Measurements from ENCODE around the gene PPP1CA. TPM values are rescaled to one million over a fixed set of nuclear protein-coding genes. Genes with fewer than 3 reads are reported as not detected.
A peak's percentile ranks its signal among the peaks of the same experiment; 100 is the strongest.

The PPP1CA gene
- total RNA-seq, 1 donor: 172 TPM

DNA sequence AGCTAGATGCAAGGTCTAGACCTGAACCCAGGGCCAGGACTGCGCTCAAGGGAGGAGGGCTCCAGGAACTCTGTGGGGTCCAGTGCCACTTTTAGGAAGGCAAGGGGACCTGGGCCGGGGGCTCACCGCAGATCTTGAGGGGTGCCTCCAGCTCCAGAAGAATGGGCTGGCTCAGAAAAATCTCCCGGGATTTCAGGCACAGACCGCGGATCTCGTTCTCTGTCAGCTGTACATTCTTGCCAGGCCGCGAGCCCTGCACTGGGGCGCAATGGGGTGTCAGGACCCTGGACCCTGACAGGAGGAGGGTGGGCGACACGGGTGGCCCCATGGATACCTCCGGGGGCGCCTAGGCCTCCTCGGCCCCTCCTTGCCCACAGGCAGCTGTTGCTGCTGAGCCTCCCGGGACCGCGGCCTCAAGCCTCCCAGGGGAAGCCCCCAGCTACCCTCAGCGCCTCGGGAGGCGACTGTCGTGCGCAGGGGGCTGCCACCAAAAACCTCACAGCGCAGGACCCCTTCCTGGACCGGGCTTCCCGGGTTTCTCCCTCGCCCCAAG, 640 bp downstream of the PPP1CA start:
- TF ChIP-seq, protein P1, sequence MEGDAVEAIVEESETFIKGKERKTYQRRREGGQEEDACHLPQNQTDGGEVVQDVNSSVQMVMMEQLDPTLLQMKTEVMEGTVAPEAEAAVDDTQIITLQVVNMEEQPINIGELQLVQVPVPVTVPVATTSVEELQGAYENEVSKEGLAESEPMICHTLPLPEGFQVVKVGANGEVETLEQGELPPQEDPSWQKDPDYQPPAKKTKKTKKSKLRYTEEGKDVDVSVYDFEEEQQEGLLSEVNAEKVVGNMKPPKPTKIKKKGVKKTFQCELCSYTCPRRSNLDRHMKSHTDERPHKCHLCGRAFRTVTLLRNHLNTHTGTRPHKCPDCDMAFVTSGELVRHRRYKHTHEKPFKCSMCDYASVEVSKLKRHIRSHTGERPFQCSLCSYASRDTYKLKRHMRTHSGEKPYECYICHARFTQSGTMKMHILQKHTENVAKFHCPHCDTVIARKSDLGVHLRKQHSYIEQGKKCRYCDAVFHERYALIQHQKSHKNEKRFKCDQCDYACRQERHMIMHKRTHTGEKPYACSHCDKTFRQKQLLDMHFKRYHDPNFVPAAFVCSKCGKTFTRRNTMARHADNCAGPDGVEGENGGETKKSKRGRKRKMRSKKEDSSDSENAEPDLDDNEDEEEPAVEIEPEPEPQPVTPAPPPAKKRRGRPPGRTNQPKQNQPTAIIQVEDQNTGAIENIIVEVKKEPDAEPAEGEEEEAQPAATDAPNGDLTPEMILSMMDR (IDR thresholded peaks at IDR 0.05; ENCODE audit: insufficient read depth, low read depth, low read length): no peak
- DNase-seq (ENCODE audit: low read depth): peak; percentile 7
- H3K4me3 ChIP-seq (ENCODE audit: low read depth, low read length): peak overlapping the region; percentile 90

DNA sequence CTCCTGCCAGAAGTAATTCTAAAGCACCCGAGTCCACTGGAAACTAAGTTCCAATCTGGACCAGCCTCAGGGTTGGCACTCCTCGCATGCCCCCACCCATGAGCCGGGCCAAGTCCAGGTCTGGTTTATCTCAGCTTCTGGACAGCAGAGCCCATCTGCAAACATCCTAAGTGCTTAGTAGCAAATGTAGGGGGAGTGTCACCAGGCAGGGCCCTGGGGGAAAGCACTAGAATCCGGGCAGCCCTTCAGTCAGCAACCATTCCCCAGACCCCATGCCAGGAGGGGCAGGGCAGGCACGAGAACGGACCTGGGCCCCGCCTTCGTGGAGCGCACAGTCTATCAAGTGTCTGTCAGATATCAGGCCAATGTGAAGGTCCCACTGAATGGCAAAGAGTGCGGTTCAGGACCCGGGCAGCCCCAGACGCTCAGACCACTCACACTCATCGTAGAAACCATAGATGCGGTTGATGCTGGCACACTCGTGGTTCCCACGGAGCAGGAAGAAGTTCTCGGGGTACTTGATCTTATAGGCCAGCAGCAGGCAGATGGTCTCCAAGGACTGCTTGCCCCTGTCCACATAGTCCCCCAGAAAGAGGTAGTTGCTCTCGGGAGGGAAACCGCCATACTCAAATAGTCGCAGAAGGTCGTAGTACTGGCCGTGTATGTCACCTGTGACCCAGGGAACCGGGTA, 1.3 kb downstream of the PPP1CA start:
- peak; percentile 43 for DNase-seq (ENCODE audit: low read depth)
- peak overlapping the region; percentile 90 for H3K4me3 ChIP-seq (ENCODE audit: low read depth, low read length)
- TF ChIP-seq, protein P1 (IDR thresholded peaks at IDR 0.05; ENCODE audit: insufficient read depth, low read depth, low read length): no peak

DNA sequence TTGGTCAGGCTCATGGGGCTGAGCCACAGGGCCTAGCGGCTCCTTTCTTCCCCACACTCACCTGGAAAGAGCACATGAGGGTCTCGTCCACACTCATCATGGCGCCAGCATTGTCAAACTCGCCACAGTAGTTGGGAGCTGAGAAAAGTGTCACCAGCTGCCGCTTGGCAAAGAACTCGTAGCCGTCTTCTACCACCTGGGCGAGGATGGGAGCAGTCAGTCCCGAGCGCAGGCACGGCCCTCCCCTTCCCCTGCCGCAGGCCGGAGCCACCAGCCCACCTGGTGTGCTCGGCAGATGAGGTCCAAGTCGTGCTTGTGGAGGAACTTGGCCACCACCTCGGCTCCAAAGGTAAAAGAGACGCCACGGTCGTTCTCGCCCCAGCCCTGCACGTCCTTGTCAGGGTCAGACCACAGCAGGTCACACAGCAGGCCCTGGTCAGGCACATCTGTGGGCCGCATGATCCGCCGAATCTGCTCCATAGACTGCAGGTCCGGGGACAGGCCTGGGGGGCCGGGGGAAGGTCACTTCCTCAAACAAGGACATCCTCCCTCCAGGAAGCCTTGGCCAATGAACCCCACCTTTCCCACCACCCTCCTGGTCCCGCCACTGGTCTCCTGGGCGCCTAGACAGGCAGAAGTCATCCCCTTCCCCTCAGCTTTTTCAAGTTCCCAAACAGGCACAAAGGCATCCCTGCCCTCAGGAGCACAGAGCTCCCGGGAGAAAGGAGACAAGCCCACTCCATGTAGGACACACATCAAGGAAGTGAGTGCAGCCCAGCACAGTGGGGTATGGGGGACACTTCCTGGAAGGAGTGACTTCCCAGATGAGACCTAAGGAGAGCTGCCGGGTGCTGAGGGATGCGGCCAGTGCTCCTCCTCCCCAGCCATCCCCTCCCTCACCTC, 2.7 kb downstream of the PPP1CA start:
- H3K4me3 ChIP-seq (ENCODE audit: low read depth, low read length): no peak overlapping the region
- no peak for DNase-seq (ENCODE audit: low read depth)
- TF ChIP-seq, protein P1 (IDR thresholded peaks at IDR 0.05; ENCODE audit: insufficient read depth, low read depth, low read length): no peak

DNA sequence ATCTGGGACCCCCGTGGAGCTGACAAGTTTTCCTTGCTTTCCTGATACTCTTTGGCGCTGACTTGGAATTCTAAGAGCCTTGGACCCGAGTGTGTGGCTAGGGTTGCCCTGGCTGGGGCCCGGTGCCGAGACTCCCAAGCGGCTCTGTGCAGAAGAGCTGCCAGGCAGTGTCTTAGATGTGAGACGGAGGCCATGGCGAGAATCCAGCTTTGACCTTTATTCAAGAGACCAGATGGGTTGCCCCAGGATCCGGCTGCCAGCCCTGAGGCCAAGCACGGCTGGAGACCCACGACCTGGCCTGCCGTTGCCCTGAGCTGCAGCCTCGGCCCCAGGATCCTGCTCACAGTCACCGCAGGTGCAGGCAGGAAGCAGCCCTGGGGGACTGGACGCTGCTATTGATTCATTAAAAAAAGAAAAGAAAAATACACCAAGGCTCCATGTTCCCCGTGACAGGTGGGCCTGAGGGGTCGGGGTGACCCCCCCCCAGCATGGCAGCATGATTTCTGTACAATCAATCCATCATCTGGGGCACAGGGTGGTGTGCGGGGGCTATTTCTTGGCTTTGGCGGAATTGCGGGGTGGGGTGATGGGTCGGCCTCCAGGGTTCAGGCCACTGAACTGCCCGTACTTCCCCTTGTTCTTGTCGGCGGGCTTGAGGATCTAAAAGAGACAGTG, 3.5 kb downstream of the PPP1CA start:
- TF ChIP-seq, protein P1 (IDR thresholded peaks at IDR 0.05; ENCODE audit: insufficient read depth, low read depth, low read length): no peak
- no peak for DNase-seq (ENCODE audit: low read depth)
- H3K4me3 ChIP-seq (ENCODE audit: low read depth, low read length): no peak overlapping the region

DNA sequence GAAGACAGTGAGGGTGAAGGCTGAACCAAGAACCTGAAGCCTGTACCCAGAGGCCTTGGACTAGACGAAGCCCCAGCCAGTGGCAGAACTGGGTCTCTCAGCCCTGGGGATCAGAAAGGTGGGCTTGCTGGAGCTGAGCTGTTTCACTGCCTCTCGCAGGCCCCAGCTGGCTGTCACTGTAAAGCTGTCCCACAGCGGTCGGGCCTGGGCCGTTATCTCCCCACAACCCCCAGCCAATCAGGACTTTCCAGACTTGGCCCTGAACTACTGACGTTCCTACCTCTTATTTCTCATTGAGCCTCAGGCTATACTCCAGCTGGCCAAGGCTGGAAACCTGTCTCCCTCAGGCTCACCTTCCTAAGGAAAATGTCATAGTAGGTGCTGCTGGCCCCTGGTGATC, 4.1 kb downstream of the PPP1CA start:
- H3K4me3 ChIP-seq (ENCODE audit: low read depth, low read length): no peak overlapping the region
- no peak for DNase-seq (ENCODE audit: low read depth)
- TF ChIP-seq, protein P1 (IDR thresholded peaks at IDR 0.05; ENCODE audit: insufficient read depth, low read depth, low read length): no peak

DNA sequence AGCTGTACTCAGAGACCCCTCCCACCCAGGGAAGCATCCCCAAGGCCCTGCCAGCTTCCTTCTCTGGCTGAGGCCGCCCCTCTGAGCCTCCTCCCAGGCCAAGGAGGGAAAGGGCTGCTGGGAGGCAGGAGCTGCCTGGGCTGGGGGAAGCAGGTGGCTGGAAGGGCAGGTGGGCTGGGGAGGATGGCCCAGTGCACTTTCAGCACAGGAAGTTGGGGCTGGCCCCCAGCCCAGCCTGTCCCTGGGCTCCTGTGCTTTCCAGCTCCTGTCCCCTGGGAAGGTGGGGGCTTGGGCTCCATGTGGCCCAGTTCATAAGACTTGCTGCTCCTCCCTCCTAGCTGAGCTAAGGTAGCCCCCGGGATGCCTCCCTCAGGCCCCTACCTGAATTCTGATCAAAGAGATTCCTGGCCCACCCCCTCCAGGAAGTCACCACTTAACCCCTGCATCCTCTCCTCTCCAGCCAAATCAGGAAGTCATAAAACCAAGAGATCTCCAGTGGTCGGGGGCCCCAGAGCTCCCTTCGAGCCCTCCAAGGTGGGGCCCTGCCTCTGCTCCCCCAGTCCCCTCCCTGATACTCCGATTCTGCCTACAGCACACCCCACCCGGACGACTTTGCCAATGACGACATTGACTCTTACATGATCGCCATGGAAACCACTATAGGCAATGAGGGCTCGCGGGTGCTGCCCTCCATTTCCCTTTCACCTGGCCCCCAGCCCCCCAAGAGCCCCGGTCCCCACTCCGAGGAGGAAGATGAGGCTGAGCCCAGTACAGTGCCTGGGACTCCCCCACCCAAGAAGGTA, 4.9 kb downstream of the PPP1CA start:
- DNase-seq (ENCODE audit: low read depth): no peak
- H3K4me3 ChIP-seq (ENCODE audit: low read depth, low read length): no peak overlapping the region
- TF ChIP-seq, protein P1 (IDR thresholded peaks at IDR 0.05; ENCODE audit: insufficient read depth, low read depth, low read length): no peak

Data from fibroblast of villous mesenchyme (primary cell).